Measurements from ENCODE around the gene ZG16B.
A peak's percentile ranks its signal among the peaks of the same experiment; 100 is the strongest.

The ZG16B gene

GRCh38 chr16:2785101-2785991, 44.8 kb upstream of the ZG16B start:
- Histone ChIP-seq H3K36me3 (no peaks in the 10 kb centered on the region), H3K27me3 (peaks cover 0 to 66% of the 10 kb centered on the region in 2 donors), H3K4me1 (peaks cover 0 to 11% (median 7%) of the 10 kb centered on the region in 4 donors), H3K4me3 (peak overlapping the region in 1 of 2 donors; percentile 34), H3K27ac (no peak overlapping the region), H3K9me3 (no peaks in the 10 kb centered on the region)
- no peak for TF ChIP-seq CTCF (IDR thresholded peaks at IDR 0.05)
- intact Hi-C loops (cut with DNase I; ENCODE audit: low total_unique reads) = no loop called here
- no peak for DNase-seq

GRCh38 chr16:2786061-2786825, 43.9 kb upstream of the ZG16B start:
- no peak for TF ChIP-seq CTCF (IDR thresholded peaks at IDR 0.05)
- peaks cover 0 to 75% of the 10 kb centered on the region in 2 donors for H3K27me3 ChIP-seq
- H3K27ac ChIP-seq = no peak overlapping the region
- H3K4me3 ChIP-seq = no peak overlapping the region
- no peaks in the 10 kb centered on the region for H3K9me3 ChIP-seq
- H3K36me3 ChIP-seq = no peaks in the 10 kb centered on the region
- intact Hi-C loops (cut with DNase I; ENCODE audit: low total_unique reads) = no loop called here
- no peak for DNase-seq
- H3K4me1 ChIP-seq = peaks cover 0 to 11% (median 7%) of the 10 kb centered on the region in 4 donors

- no peaks in the 10 kb centered on the region for H3K36me3 ChIP-seq
- intact Hi-C loops (cut with DNase I; ENCODE audit: low total_unique reads) = no loop called here
- H3K27ac ChIP-seq = no peak overlapping the region
- H3K9me3 ChIP-seq = no peaks in the 10 kb centered on the region
- H3K4me1 ChIP-seq = peaks cover 0 to 11% (median 7%) of the 10 kb centered on the region in 4 donors
- H3K27me3 ChIP-seq = peaks cover 0 to 80% of the 10 kb centered on the region in 2 donors
- no peak overlapping the region for H3K4me3 ChIP-seq
- no peak for DNase-seq
- TF ChIP-seq CTCF (IDR thresholded peaks at IDR 0.05) = no peak
Observed at GRCh38 chr16:2786826-2787151, 43.3 kb upstream of the ZG16B start.

DNA sequence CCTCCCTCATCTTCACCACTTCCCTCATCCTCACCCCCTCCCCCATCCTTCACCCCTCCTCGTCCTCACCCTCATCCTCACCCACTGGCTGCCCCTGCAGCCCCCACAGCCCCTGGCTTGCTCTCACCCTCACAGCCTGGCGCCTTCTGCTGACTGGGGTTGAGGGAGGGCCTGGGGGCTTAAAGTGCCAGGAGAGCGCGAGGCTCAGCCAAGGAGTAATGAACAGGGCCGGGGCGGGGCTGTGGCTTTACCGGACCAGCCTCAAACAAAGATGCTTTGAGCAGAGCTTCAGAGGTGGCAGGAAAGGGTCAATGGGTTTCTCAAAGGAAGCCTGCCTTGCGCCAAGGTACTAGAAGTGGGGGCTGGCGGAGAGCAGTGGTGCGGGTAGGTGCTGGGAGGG, 42.7 kb upstream of the ZG16B start, which contains the start of gene PRSS33:
TSS of gene PRSS33 (minus strand) at position 155 of the 400 bp plus-strand sequence. CDS start 1,013 bp downstream, outside the sequence.
- TF ChIP-seq CTCF (IDR thresholded peaks at IDR 0.05) = no peak
- Histone ChIP-seq H3K36me3 (no peaks in the 10 kb centered on the region), H3K9me3 (no peaks in the 10 kb centered on the region), H3K4me1 (peaks cover 0 to 11% (median 7%) of the 10 kb centered on the region in 4 donors), H3K4me3 (no peak within 1 kb of the TSS), H3K27ac (no peak within 1 kb of the TSS), H3K27me3 (peaks cover 0 to 85% of the 10 kb centered on the region in 2 donors)
- DNase-seq = no peak
- intact Hi-C loops (cut with DNase I; ENCODE audit: low total_unique reads) = no loop called here

DNA sequence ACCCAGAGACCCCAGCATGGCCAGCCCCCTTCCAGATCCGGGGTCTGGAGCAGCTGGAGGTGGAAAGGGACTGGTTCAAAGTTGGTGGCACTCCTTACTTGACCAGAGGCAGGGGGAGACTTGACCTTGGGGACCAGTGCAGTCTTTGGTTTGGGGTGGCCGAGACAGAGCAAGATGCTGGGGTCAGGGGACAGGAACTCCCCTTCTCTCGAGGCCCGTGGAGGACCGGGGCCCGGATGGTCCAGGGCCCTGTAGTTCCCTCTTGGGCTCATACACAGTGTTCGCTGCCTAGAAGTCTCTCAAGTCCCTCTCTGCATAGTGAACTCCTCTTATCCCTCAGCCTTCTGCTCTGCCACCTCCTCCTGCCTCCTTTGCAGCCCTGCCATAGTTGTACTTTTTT, 42.1 kb upstream of the ZG16B start:
- no peak for TF ChIP-seq CTCF (IDR thresholded peaks at IDR 0.05)
- DNase-seq = no peak
- no peaks in the 10 kb centered on the region for H3K9me3 ChIP-seq
- H3K27ac ChIP-seq = no peak overlapping the region
- no peaks in the 10 kb centered on the region for H3K36me3 ChIP-seq
- peaks cover 0 to 83% of the 10 kb centered on the region in 2 donors for H3K27me3 ChIP-seq
- peaks cover 0 to 11% (median 7%) of the 10 kb centered on the region in 4 donors for H3K4me1 ChIP-seq
- intact Hi-C loops (cut with DNase I; ENCODE audit: low total_unique reads) = no loop called here
- no peak overlapping the region for H3K4me3 ChIP-seq
